Panc1 (cell line): Measurements from ENCODE around the gene C17orf78.

ENCODE experiments used
- CTCF ChIP-seq: fragments of 450-650 bp; IDR thresholded peaks from 2 replicates; pipeline ENCODE4 v1.5.1; 2017; ENCODE audit warnings: mild to moderate bottlenecking
- POLR2AphosphoS5 ChIP-seq: IDR thresholded peaks from 2 replicates; pipeline ENCODE4 v1.6.1; 2012; ENCODE audit warnings: mild to moderate bottlenecking, low read depth, low read length, moderate library complexity
- REST ChIP-seq, 2 experiments: IDR thresholded peaks; 2 replicates each; pipeline ENCODE4 v1.6.1; 2011 to 2012; ENCODE audit warnings: low read depth in 2 of 2, control low read depth in 1 of 2, low read length in 1 of 2, mild to moderate bottlenecking in 1 of 2, moderate library complexity in 1 of 2; ENCODE audit not compliant: insufficient read depth in 1 of 2
- SIN3A ChIP-seq: IDR thresholded peaks from 2 replicates; pipeline ENCODE4 v1.6.1; 2012; ENCODE audit warnings: low read depth, mild to moderate bottlenecking, low read length, moderate library complexity, borderline replicate concordance; ENCODE audit not compliant: insufficient read depth
- TCF7L2 ChIP-seq: IDR thresholded peaks from 2 replicates; pipeline ENCODE4 v1.6.1; 2011; ENCODE audit warnings: mild to moderate bottlenecking, low read depth, low read length, inconsistent platforms

GRCh38 chr17:37375706-37376105 lies at the start of gene C17orf78:
- TF ChIP-seq CTCF, result no peak
- TF ChIP-seq POLR2AphosphoS5, result no peak
- TF ChIP-seq TCF7L2, result no peak
- TF ChIP-seq REST (IDR thresholded peaks at IDR 0.05; ENCODE audit: insufficient read depth in 1 of 2, low read depth in 2 of 2, low read length in 1 of 2), result no peak
- no peak for TF ChIP-seq SIN3A
